ENCODE measurements around the gene COL6A1.

Gene COL6A1

DNA sequence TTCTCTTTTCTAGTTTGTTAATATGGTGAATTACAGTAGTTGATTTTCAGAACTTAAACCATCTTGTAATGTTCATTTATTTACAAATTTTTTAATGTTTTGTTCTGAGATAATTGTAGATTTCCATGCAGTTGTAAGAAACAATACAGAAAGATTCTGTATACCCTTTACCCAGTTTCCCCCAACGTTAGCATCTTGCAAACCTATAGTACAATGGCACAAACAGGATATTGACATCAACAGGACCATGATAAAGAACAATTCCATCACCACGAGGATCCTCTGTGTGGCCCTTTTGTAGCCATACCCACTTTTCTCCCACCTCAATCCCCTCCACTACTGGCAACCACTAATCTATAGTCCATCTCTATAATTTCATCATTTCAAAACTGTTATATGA, 33.3 kb downstream of the COL6A1 start:
- Histone ChIP-seq H3K79me2 (ENCODE audit: insufficient read depth, low read length) (no peaks in the 10 kb centered on the region), H3K4me2 (ENCODE audit: insufficient read depth, low read length) (no peak overlapping the region), H3K9ac (ENCODE audit: low read depth, low read length) (no peak overlapping the region), H3K4me3 (ENCODE audit: low read depth in 1 of 2, low read length in 2 of 2) (no peak overlapping the region), H3K9me3 (ENCODE audit: insufficient read depth, low read length, severe bottlenecking) (no peaks in the 10 kb centered on the region), H3K27me3 (ENCODE audit: insufficient read depth, low read length, poor library complexity) (peaks cover 21% of the 10 kb centered on the region), H3K27ac (ENCODE audit: low read length) (no peak overlapping the region), H3K4me1 (ENCODE audit: insufficient read depth, low read length) (no peaks in the 10 kb centered on the region), H2AFZ (ENCODE audit: low read depth, low read length) (no peak overlapping the region), H4K20me1 (ENCODE audit: insufficient read depth, low read length) (no peaks in the 10 kb centered on the region; the same call in 1 of the 2 replicates), H3K36me3 (ENCODE audit: insufficient read depth, low read length) (no peaks in the 10 kb centered on the region)
- DNase-seq = no peak
- no peak for ATAC-seq (ENCODE audit: insufficient read depth, low read depth)
- TF ChIP-seq, protein P1, sequence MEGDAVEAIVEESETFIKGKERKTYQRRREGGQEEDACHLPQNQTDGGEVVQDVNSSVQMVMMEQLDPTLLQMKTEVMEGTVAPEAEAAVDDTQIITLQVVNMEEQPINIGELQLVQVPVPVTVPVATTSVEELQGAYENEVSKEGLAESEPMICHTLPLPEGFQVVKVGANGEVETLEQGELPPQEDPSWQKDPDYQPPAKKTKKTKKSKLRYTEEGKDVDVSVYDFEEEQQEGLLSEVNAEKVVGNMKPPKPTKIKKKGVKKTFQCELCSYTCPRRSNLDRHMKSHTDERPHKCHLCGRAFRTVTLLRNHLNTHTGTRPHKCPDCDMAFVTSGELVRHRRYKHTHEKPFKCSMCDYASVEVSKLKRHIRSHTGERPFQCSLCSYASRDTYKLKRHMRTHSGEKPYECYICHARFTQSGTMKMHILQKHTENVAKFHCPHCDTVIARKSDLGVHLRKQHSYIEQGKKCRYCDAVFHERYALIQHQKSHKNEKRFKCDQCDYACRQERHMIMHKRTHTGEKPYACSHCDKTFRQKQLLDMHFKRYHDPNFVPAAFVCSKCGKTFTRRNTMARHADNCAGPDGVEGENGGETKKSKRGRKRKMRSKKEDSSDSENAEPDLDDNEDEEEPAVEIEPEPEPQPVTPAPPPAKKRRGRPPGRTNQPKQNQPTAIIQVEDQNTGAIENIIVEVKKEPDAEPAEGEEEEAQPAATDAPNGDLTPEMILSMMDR (IDR thresholded peaks at IDR 0.05; ENCODE audit: borderline replicate concordance, extremely low read depth, low read length, poor library complexity, severe bottlenecking) = no peak
- no peak for TF ChIP-seq EZH2 (IDR thresholded peaks at IDR 0.05; ENCODE audit: borderline replicate concordance, low read depth, low read length, severe bottlenecking)

DNA sequence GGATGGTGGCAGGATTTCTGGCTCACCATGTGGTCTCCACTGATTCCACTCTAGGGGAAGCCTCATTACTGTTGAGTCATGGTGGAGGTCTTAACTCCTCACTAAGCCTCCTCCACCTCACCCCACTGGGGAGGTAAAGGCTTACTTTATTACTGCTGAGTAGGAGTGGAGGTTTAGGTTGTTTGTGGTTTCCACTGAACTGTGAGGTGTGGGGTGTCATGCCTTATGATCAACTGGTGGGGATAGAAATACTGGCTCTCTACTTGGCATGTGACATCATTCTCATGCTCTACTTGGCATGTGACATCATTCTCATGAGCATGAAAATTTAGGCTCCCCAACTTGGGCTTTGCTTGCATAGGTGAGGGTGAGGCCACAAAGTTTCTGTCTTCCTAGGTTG, 35.6 kb downstream of the COL6A1 start:
- no peak overlapping the region for H3K27ac ChIP-seq (ENCODE audit: low read length)
- no peak for DNase-seq
- H4K20me1 ChIP-seq (ENCODE audit: insufficient read depth, low read length) = no peaks in the 10 kb centered on the region
- no peaks in the 10 kb centered on the region for H3K36me3 ChIP-seq (ENCODE audit: insufficient read depth, low read length)
- H3K27me3 ChIP-seq (ENCODE audit: insufficient read depth, low read length, poor library complexity) = peaks cover 21% of the 10 kb centered on the region
- H3K4me2 ChIP-seq (ENCODE audit: insufficient read depth, low read length) = no peak overlapping the region
- no peaks in the 10 kb centered on the region for H3K4me1 ChIP-seq (ENCODE audit: insufficient read depth, low read length)
- TF ChIP-seq, protein P1 (IDR thresholded peaks at IDR 0.05; ENCODE audit: borderline replicate concordance, extremely low read depth, low read length, poor library complexity, severe bottlenecking) = no peak
- TF ChIP-seq EZH2 (IDR thresholded peaks at IDR 0.05; ENCODE audit: borderline replicate concordance, low read depth, low read length, severe bottlenecking) = no peak
- no peaks in the 10 kb centered on the region for H3K9me3 ChIP-seq (ENCODE audit: insufficient read depth, low read length, severe bottlenecking)
- H3K4me3 ChIP-seq (ENCODE audit: low read depth in 1 of 2, low read length in 2 of 2) = no peak overlapping the region
- H3K9ac ChIP-seq (ENCODE audit: low read depth, low read length) = no peak overlapping the region
- no peak for ATAC-seq (ENCODE audit: insufficient read depth, low read depth)
- H2AFZ ChIP-seq (ENCODE audit: low read depth, low read length) = no peak overlapping the region
- no peaks in the 10 kb centered on the region for H3K79me2 ChIP-seq (ENCODE audit: insufficient read depth, low read length)

DNA sequence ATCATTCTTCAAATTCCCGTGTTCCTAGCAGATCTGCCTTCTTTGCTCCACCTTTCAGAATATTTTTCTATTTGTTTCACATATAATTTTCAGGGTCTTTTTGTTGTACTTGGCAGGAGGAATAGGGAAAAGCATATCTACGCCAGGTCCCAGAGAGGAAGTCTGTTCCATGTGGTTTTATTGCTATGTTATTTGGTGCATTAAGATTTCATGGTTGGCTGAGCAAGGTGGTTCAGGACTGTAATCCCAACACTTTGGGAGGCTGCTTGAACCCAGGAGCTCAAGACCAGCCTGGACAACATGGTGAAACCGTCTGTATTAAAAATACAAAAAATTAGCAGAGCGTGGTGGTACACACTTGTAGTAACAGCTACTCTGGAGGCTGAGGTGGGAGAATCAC, 36.1 kb downstream of the COL6A1 start:
- Histone ChIP-seq H3K27ac (ENCODE audit: low read length) (no peak overlapping the region), H3K79me2 (ENCODE audit: insufficient read depth, low read length) (no peaks in the 10 kb centered on the region), H3K36me3 (ENCODE audit: insufficient read depth, low read length) (no peaks in the 10 kb centered on the region), H3K9me3 (ENCODE audit: insufficient read depth, low read length, severe bottlenecking) (no peaks in the 10 kb centered on the region), H3K9ac (ENCODE audit: low read depth, low read length) (no peak overlapping the region), H3K4me3 (ENCODE audit: low read depth in 1 of 2, low read length in 2 of 2) (no peak overlapping the region), H2AFZ (ENCODE audit: low read depth, low read length) (no peak overlapping the region), H3K4me2 (ENCODE audit: insufficient read depth, low read length) (no peak overlapping the region), H3K4me1 (ENCODE audit: insufficient read depth, low read length) (no peaks in the 10 kb centered on the region), H3K27me3 (ENCODE audit: insufficient read depth, low read length, poor library complexity) (peaks cover 21% of the 10 kb centered on the region), H4K20me1 (ENCODE audit: insufficient read depth, low read length) (no peaks in the 10 kb centered on the region)
- ATAC-seq (ENCODE audit: insufficient read depth, low read depth) = no peak
- TF ChIP-seq, protein P1 (IDR thresholded peaks at IDR 0.05; ENCODE audit: borderline replicate concordance, extremely low read depth, low read length, poor library complexity, severe bottlenecking) = no peak
- TF ChIP-seq EZH2 (IDR thresholded peaks at IDR 0.05; ENCODE audit: borderline replicate concordance, low read depth, low read length, severe bottlenecking) = no peak
- DNase-seq = no peak

DNA sequence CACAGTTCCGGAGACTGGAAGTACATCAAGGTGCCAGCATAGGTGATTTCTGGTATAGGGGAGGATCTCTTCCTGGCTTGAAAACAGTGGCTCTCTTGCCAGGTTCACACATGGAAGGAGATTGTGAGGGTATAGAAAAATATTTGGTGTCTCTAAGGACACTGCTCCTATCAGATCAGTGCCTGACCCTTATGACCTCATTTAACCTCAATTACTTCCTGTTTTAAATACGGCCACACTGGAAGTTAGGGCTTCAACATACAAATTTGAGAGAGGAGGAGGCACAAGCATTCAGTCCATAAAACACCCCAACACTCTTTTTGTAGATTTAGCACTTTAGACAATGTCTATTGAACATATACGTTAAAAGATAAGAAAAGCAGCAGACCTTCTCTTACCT, 37.0 kb downstream of the COL6A1 start:
- Histone ChIP-seq H3K27me3 (ENCODE audit: insufficient read depth, low read length, poor library complexity) (peaks cover 21% of the 10 kb centered on the region), H2AFZ (ENCODE audit: low read depth, low read length) (no peak overlapping the region), H3K4me3 (ENCODE audit: low read depth in 1 of 2, low read length in 2 of 2) (no peak overlapping the region), H3K9me3 (ENCODE audit: insufficient read depth, low read length, severe bottlenecking) (no peaks in the 10 kb centered on the region), H3K36me3 (ENCODE audit: insufficient read depth, low read length) (no peaks in the 10 kb centered on the region), H3K27ac (ENCODE audit: low read length) (no peak overlapping the region), H3K4me2 (ENCODE audit: insufficient read depth, low read length) (no peak overlapping the region), H3K79me2 (ENCODE audit: insufficient read depth, low read length) (no peaks in the 10 kb centered on the region), H4K20me1 (ENCODE audit: insufficient read depth, low read length) (no peaks in the 10 kb centered on the region), H3K9ac (ENCODE audit: low read depth, low read length) (no peak overlapping the region), H3K4me1 (ENCODE audit: insufficient read depth, low read length) (no peaks in the 10 kb centered on the region)
- TF ChIP-seq, protein P1 (IDR thresholded peaks at IDR 0.05; ENCODE audit: borderline replicate concordance, extremely low read depth, low read length, poor library complexity, severe bottlenecking) = no peak
- TF ChIP-seq EZH2 (IDR thresholded peaks at IDR 0.05; ENCODE audit: borderline replicate concordance, low read depth, low read length, severe bottlenecking) = no peak
- no peak for ATAC-seq (ENCODE audit: insufficient read depth, low read depth)
- DNase-seq = no peak
